GM10248 (cell line): ENCODE results near the gene BANF2.

ENCODE experiments used
- CTCF ChIA-PET: fragments of 300-600 bp; sonication (Branson Sonifier 250); formaldehyde crosslinking; extraction: SDS; loops from one replicate; lab custom pipeline; 2021; ENCODE audit warnings: antibody characterized with exemption; lab: Yijun Ruan, JAX
- POLR2A ChIA-PET: fragments of 350-650 bp; sonication (Branson Sonifier 250); formaldehyde crosslinking; extraction: SDS; loops from one replicate; lab custom pipeline; 2020; ENCODE audit warnings: antibody characterized with exemption; lab: Yijun Ruan, JAX
- DNase-seq: peaks from one replicate; pipeline ENCODE4 v3.0.0; 2012; ENCODE audit errors: extremely low spot score
- CTCF ChIP-seq: IDR thresholded peaks from 2 replicates; pipeline ENCODE4 v1.5.1; 2012; ENCODE audit warnings: mild to moderate bottlenecking, low read depth; ENCODE audit errors: extremely low read depth, missing control alignments, control extremely low read depth

BANF2 gene

GRCh38 chr20:17753516-17753915 is 53.8 kb downstream of the BANF2 start:
- no peak for DNase-seq
- ChIA-PET CTCF (no interaction called here), POLR2A (no interaction called here)
- TF ChIP-seq CTCF = no peak

- CTCF ChIA-PET = no interaction called here
- POLR2A ChIA-PET = no interaction called here
- no peak for DNase-seq
- no peak for TF ChIP-seq CTCF
These were observed 56.8 kb downstream of the BANF2 start for GRCh38 chr20:17756529-17756928.

- ChIA-PET CTCF (no interaction called here), POLR2A (no interaction called here)
- TF ChIP-seq CTCF = no peak
- no peak for DNase-seq
These were observed 57.7 kb downstream of the BANF2 start for GRCh38 chr20:17757496-17757895.

- ChIA-PET CTCF (no interaction called here), POLR2A (no interaction called here)
- TF ChIP-seq CTCF = no peak
- DNase-seq = no peak
These were observed 58.2 kb downstream of the BANF2 start for GRCh38 chr20:17758010-17758409.

- no peak for TF ChIP-seq CTCF
- CTCF ChIA-PET = interaction anchor here (0.8 kb wide), 1 partner anchor 153 kb away, joined by 3 read pairs; no protein-coding TSS in a partner anchor
- POLR2A ChIA-PET = no interaction called here
- no peak for DNase-seq
These were observed 58.7 kb downstream of the BANF2 start for GRCh38 chr20:17758512-17758911.

GRCh38 chr20:17759449-17759848 is 59.7 kb downstream of the BANF2 start:
- CTCF ChIA-PET = interaction anchor here (1.0 kb wide), 1 partner anchor 9 kb away, joined by 3 read pairs; no protein-coding TSS in a partner anchor

More at GRCh38 chr20:17759449-17759848, 59.7 kb downstream of the BANF2 start:
- no peak for TF ChIP-seq CTCF
- no peak for DNase-seq
- POLR2A ChIA-PET = no interaction called here
